ENCODE data around the gene EDIL3. TPM values are rescaled to one million over a fixed set of nuclear protein-coding genes. Genes with fewer than 3 reads are reported as not detected.

Gene EDIL3
- total and polyA plus RNA-seq, 4 donors, result 8.3 to 66.0 (median 11.0) TPM

- DNase-seq, result peak in 1 of 3 donors; percentile 17
These were observed 6.3 kb downstream of the EDIL3 start for GRCh38 chr5:84378420-84378819.

DNA sequence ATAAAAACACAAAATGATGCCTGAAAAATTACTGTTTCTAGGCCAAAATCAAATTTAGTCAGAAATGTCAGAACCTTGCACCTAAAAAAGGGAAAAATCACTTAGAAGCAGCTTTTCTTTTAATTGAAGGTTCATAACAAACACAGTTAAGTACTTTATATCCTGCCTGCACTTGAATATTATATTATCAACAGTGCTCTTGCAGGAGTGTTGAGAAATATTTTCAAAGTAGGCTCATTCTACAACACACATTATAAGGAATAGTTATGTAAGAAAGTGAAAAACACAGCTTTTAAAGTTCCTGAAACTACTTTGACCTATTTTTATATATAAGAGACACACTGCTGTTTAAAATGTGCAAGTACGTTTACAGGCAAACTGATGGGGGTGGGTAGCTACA is 8.3 kb downstream of the EDIL3 start:
- H3K36me3 ChIP-seq (ENCODE audit: control insufficient read depth in 4 of 4, insufficient read depth in 4 of 4, low read length in 4 of 4), result no peaks in the 10 kb centered on the region
- H3K4me1 ChIP-seq (ENCODE audit: control insufficient read depth in 5 of 5, insufficient read depth in 5 of 5, low read length in 5 of 5), result peaks cover 0 to 19% (median 0%) of the 10 kb centered on the region in 5 donors
- H3K27ac ChIP-seq (ENCODE audit: low read depth in 1 of 2, low read length in 1 of 2), result no peak overlapping the region
- H3K9ac ChIP-seq (ENCODE audit: insufficient read depth in 1 of 2, low read length in 2 of 2), result no peak overlapping the region
- H3K4me3 ChIP-seq, result no peak overlapping the region
- ATAC-seq (ENCODE audit: insufficient read depth, low FRiP score) (no peak), DNase-seq (peak in 1 of 3 donors; percentile 38)
- TF ChIP-seq, protein P1, sequence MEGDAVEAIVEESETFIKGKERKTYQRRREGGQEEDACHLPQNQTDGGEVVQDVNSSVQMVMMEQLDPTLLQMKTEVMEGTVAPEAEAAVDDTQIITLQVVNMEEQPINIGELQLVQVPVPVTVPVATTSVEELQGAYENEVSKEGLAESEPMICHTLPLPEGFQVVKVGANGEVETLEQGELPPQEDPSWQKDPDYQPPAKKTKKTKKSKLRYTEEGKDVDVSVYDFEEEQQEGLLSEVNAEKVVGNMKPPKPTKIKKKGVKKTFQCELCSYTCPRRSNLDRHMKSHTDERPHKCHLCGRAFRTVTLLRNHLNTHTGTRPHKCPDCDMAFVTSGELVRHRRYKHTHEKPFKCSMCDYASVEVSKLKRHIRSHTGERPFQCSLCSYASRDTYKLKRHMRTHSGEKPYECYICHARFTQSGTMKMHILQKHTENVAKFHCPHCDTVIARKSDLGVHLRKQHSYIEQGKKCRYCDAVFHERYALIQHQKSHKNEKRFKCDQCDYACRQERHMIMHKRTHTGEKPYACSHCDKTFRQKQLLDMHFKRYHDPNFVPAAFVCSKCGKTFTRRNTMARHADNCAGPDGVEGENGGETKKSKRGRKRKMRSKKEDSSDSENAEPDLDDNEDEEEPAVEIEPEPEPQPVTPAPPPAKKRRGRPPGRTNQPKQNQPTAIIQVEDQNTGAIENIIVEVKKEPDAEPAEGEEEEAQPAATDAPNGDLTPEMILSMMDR (IDR thresholded peaks at IDR 0.05; ENCODE audit: control extremely low read depth, extremely low read depth), result no peak
- H3K9me3 ChIP-seq (ENCODE audit: control insufficient read depth in 4 of 4, insufficient read depth in 3 of 4, low read length in 3 of 4), result no peaks in the 10 kb centered on the region
- WGBS, 2 donors, result 55 to 80% methylated on average over 1 of the region's 1 CpG
- H3K27me3 ChIP-seq (ENCODE audit: control insufficient read depth in 3 of 3, insufficient read depth in 3 of 3, low read length in 2 of 3), result no peaks in the 10 kb centered on the region

More at GRCh38 chr5:84378420-84378819, 6.3 kb downstream of the EDIL3 start:
- TF ChIP-seq, protein P1 (IDR thresholded peaks at IDR 0.05; ENCODE audit: control extremely low read depth, extremely low read depth), result no peak
- no peaks in the 10 kb centered on the region for H3K27me3 ChIP-seq (ENCODE audit: control insufficient read depth in 3 of 3, insufficient read depth in 3 of 3, low read length in 2 of 3)
- no peaks in the 10 kb centered on the region for H3K9me3 ChIP-seq (ENCODE audit: control insufficient read depth in 4 of 4, insufficient read depth in 3 of 4, low read length in 3 of 4)
- H3K36me3 ChIP-seq (ENCODE audit: control insufficient read depth in 4 of 4, insufficient read depth in 4 of 4, low read length in 4 of 4), result no peaks in the 10 kb centered on the region
- H3K4me1 ChIP-seq (ENCODE audit: control insufficient read depth in 5 of 5, insufficient read depth in 5 of 5, low read length in 5 of 5), result peaks cover 0 to 21% (median 3%) of the 10 kb centered on the region in 5 donors
- no peak overlapping the region for H3K9ac ChIP-seq (ENCODE audit: insufficient read depth in 1 of 2, low read length in 2 of 2)
- WGBS, 2 donors, result 46 to 58% methylated on average over 1 of the region's 1 CpG
- no peak overlapping the region for H3K27ac ChIP-seq (ENCODE audit: low read depth in 1 of 2, low read length in 1 of 2)
- H3K4me3 ChIP-seq, result no peak overlapping the region
- ATAC-seq (ENCODE audit: insufficient read depth, low FRiP score), result no peak

DNA sequence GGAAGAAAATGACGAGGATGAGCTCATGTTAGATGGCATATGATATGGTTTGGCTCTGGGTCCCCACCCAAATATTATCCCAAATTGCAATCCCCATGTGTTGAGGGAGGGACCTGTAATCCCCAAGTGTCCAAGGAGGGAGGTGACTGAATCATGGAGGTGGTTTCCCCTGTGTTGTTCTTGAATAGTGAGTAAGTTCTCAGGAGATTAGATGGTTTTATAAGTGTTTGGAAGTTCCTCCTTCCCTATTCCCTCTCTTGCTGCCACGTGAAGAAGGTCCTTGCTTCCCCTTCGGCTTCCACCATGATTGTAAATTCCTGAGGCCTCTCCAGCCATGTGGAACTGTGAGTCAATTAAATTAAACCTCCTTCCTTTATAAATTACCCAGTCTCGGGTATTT is 10.1 kb downstream of the EDIL3 start:
- no peaks in the 10 kb centered on the region for H3K9me3 ChIP-seq (ENCODE audit: control insufficient read depth in 4 of 4, insufficient read depth in 3 of 4, low read length in 3 of 4)
- H3K27me3 ChIP-seq (ENCODE audit: control insufficient read depth in 3 of 3, insufficient read depth in 3 of 3, low read length in 2 of 3), result no peaks in the 10 kb centered on the region
- TF ChIP-seq, protein P1 (IDR thresholded peaks at IDR 0.05; ENCODE audit: control extremely low read depth, extremely low read depth), result no peak
- no peaks in the 10 kb centered on the region for H3K36me3 ChIP-seq (ENCODE audit: control insufficient read depth in 4 of 4, insufficient read depth in 4 of 4, low read length in 4 of 4)
- DNase-seq, result no peak
- no peak overlapping the region for H3K9ac ChIP-seq (ENCODE audit: insufficient read depth in 1 of 2, low read length in 2 of 2)
- H3K4me1 ChIP-seq (ENCODE audit: control insufficient read depth in 5 of 5, insufficient read depth in 5 of 5, low read length in 5 of 5), result peaks cover 0 to 19% (median 0%) of the 10 kb centered on the region in 5 donors
- no peak for ATAC-seq (ENCODE audit: insufficient read depth, low FRiP score)
- H3K27ac ChIP-seq (ENCODE audit: low read depth in 1 of 2, low read length in 1 of 2), result no peak overlapping the region
- no peak overlapping the region for H3K4me3 ChIP-seq
- 77 to 87% methylated on average over 4 of the region's 4 CpGs for whole genome bisulfite sequencing, 2 donors

DNA sequence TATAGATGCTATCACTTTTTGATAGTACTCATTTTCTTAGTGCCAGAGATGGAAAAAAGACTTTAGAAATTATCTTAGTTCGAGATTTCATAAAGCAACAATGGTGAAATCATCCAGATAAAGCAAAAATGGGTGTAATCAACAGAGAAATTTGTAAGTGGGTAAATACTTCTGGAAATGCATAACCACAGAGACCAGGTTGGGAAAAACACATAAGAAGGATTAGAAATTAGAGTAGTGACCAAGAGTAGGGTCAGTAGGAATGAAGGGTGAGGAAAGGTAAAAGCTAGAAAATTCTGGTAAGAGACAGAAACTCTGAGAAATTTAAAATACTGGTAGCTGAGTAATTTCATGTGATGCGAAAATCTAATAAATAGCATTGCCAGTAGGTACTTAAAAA is 11.2 kb downstream of the EDIL3 start:
- 83 to 84% methylated on average over 2 of the region's 2 CpGs for WGBS, 2 donors
- peaks cover 0 to 16% (median 0%) of the 10 kb centered on the region in 5 donors for H3K4me1 ChIP-seq (ENCODE audit: control insufficient read depth in 5 of 5, insufficient read depth in 5 of 5, low read length in 5 of 5)
- no peaks in the 10 kb centered on the region for H3K27me3 ChIP-seq (ENCODE audit: control insufficient read depth in 3 of 3, insufficient read depth in 3 of 3, low read length in 2 of 3)
- DNase-seq (no peak), ATAC-seq (ENCODE audit: insufficient read depth, low FRiP score) (no peak)
- no peak overlapping the region for H3K27ac ChIP-seq (ENCODE audit: low read depth in 1 of 2, low read length in 1 of 2)
- H3K4me3 ChIP-seq, result no peak overlapping the region
- H3K36me3 ChIP-seq (ENCODE audit: control insufficient read depth in 4 of 4, insufficient read depth in 4 of 4, low read length in 4 of 4), result no peaks in the 10 kb centered on the region
- H3K9ac ChIP-seq (ENCODE audit: insufficient read depth in 1 of 2, low read length in 2 of 2), result no peak overlapping the region
- H3K9me3 ChIP-seq (ENCODE audit: control insufficient read depth in 4 of 4, insufficient read depth in 3 of 4, low read length in 3 of 4), result no peaks in the 10 kb centered on the region
- TF ChIP-seq, protein P1 (IDR thresholded peaks at IDR 0.05; ENCODE audit: control extremely low read depth, extremely low read depth), result no peak

All from lung (tissue), 12 donors.